ENCODE measurements around the gene TP53BP1.

Gene TP53BP1

DNA sequence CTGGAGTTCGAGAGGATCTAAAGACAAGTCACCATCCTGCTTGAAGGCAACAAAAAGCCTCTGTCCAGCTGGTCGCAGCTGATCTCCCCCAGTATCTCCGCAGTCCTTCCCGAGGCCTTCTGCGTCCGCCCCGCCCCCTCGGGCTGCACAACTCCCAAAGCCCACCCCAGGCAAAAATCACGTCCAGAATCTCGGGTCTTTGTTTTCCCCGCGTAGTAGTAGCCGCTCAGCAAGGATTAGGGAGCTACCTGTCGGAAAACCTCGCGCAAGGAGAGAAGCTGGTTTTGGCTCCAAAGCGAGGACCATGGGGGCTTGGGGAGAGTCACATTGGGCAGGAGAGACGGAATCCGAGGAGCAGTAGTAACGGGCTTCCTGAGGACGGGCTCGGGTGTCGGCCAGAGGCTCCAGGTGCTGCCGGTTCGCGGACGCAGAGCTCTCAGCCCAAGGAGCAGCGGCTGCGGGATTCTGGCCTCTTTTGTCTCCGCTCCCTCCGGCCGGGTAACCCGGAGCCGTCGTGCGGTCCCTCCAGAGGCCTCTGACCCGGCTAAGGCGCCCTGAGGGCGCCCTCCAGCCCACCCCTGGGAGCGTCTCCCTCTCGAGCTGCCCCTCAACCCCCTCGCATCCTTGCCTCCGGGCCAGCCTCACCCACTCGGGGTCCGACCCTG is 122.5 kb downstream of the TP53BP1 start:
- peak in 1 of 4 experiments; percentile 14 for DNase-seq (ENCODE audit: low read depth in 4 of 4, low spot score in 1 of 4)

- no peak for DNase-seq (ENCODE audit: low read depth in 4 of 4, low spot score in 1 of 4)
These were observed 131.5 kb downstream of the TP53BP1 start for GRCh38 chr15:43361313-43361903.

GRCh38 chr15:43360821-43361220 is 132.1 kb downstream of the TP53BP1 start:
- DNase-seq (ENCODE audit: low read depth in 4 of 4, low spot score in 1 of 4) = no peak
